HFF-Myc (cell line): Measurements from ENCODE around the gene KCNN1.

Experiments
- DNase-seq: peaks from one replicate; pipeline ENCODE4 v3.0.0-alpha.2; 2011; ENCODE audit warnings: low read depth; ENCODE audit errors: extremely low read depth
- H3K4me3 ChIP-seq: replicated peaks from 2 replicates; pipeline ENCODE4 v1.5.1; 2011; ENCODE audit warnings: low read depth, mild to moderate bottlenecking, control low read depth, low read length
- CTCF ChIP-seq: IDR thresholded peaks from 2 replicates; pipeline ENCODE4 v1.5.1; 2012; ENCODE audit warnings: mild to moderate bottlenecking, low read depth, low read length, control low read depth; ENCODE audit errors: missing control alignments

KCNN1 gene

GRCh38 chr19:17997969-17998826 lies 31.3 kb downstream of the KCNN1 start:
- H3K4me3 ChIP-seq: no peak overlapping the region
- no peak for DNase-seq
- TF ChIP-seq CTCF: no peak

- no peak for TF ChIP-seq CTCF
- DNase-seq: no peak
- no peak overlapping the region for H3K4me3 ChIP-seq
These were observed 31.9 kb downstream of the KCNN1 start for GRCh38 chr19:17998827-17999150.

- no peak overlapping the region for H3K4me3 ChIP-seq
- DNase-seq: no peak
- TF ChIP-seq CTCF: no peak
These were observed 33.0 kb downstream of the KCNN1 start for GRCh38 chr19:17999684-18000479.

GRCh38 chr19:18000480-18000914 lies 33.6 kb downstream of the KCNN1 start:
- no peak for TF ChIP-seq CTCF
- DNase-seq: no peak
- peak overlapping the region; percentile 63 for H3K4me3 ChIP-seq

GRCh38 chr19:18000915-18001776 lies 34.2 kb downstream of the KCNN1 start:
- no peak for DNase-seq
- no peak for TF ChIP-seq CTCF
- peak overlapping the region; percentile 63 for H3K4me3 ChIP-seq

GRCh38 chr19:18001777-18002345 lies 35.0 kb downstream of the KCNN1 start:
- H3K4me3 ChIP-seq: peak overlapping the region; percentile 63
- TF ChIP-seq CTCF: no peak
- DNase-seq: no peak
